Testis (tissue), 3 donors: ENCODE data around the gene SMU1. TPM values are rescaled to one million over a fixed set of nuclear protein-coding genes. Genes with fewer than 3 reads are reported as not detected.
A peak's percentile ranks its signal among the peaks of the same experiment; 100 is the strongest.

ENCODE experiments used
- DNase-seq: peaks from one replicate; pipeline ENCODE4 v3.0.0-alpha.2; 2019
- H3K27ac ChIP-seq, 2 donors: fragments of 200-600 bp; sonication (generic); one replicate each; pipeline ENCODE4 v1.5.1; 2019
- H3K27me3 ChIP-seq: fragments of 200-600 bp; sonication (generic); one replicate; pipeline ENCODE4 v1.5.1; 2019
- H3K36me3 ChIP-seq: fragments of 200-600 bp; sonication (generic); one replicate; pipeline ENCODE4 v1.5.1; 2017; ENCODE audit warnings: low read depth; ENCODE audit errors: missing control alignments
- H3K4me1 ChIP-seq: fragments of 200-600 bp; sonication (generic); one replicate; pipeline ENCODE4 v1.5.1; 2019
- H3K4me3 ChIP-seq, 2 donors: fragments of 200-600 bp; sonication (generic); one replicate each; pipeline ENCODE4 v1.5.1; 2017 to 2019
- H3K9me3 ChIP-seq: fragments of 200-600 bp; sonication (generic); one replicate; pipeline ENCODE4 v1.5.1; 2017
- CTCF ChIP-seq, 3 experiments: fragments of 450-650 bp in 2 of 3; fragments of 200-600 bp in 1 of 3; sonication (generic) in 1 of 3; IDR thresholded peaks; one replicate each; pipeline ENCODE4 v1.5.1; 2016 to 2019; ENCODE audit warnings: antibody characterized with exemption in 3 of 3, mild to moderate bottlenecking in 2 of 3, moderate library complexity in 1 of 3
- POLR2A ChIP-seq: fragments of 450-650 bp; IDR thresholded peaks from one replicate; pipeline ENCODE4 v1.6.1; 2017; ENCODE audit warnings: antibody characterized with exemption, mild to moderate bottlenecking, moderate library complexity
- WGBS, 2 donors: methylation state at CpG; one replicate each; pipeline ENCODE4 v1.1.5; 2018; 5-methylcytosine and 5-hydroxymethylcytosine counted together
- intact Hi-C: fragments of 100-400 bp; cut with DNase I; formaldehyde crosslinking; loops from one replicate; pipeline ENCODE4 v1.15.1; 2023; ENCODE audit warnings: low total_unique reads
- polyA plus RNA-seq: library from polyadenylated mRNA; stranded (reverse); fragments of 350-450 nt; fragmentation: Illumina TruSeq; extraction: RNeasy Lipid Tissue Mini Kit (QIAGEN cat#74804); gene quantifications from one replicate; pipeline ENCODE4 v1.2.3, GENCODE V29; 2014; ENCODE audit warnings: low read depth, low replicate concordance; ENCODE audit not compliant: insufficient read depth
- total RNA-seq, 2 donors: library from RNA; depleted of rRNA; stranded (reverse); fragments of >200 nt; gene quantifications; one replicate each; pipeline ENCODE4 v1.2.3, GENCODE V29; 2016

SMU1 gene
- total and polyA plus RNA-seq, 3 donors from 2014 or later, result 16.2 to 17.1 (median 16.3) TPM

- Histone ChIP-seq H3K4me3 (no peak overlapping the region), H3K36me3 (no peaks in the 10 kb centered on the region), H3K27ac (no peak overlapping the region), H3K27me3 (no peaks in the 10 kb centered on the region), H3K9me3 (no peaks in the 10 kb centered on the region), H3K4me1 (peaks cover 11% of the 10 kb centered on the region)
- TF ChIP-seq POLR2A (no peak), CTCF (IDR thresholded peaks at IDR 0.05) (no peak)
- WGBS, 2 donors, result 86 to 89% methylated on average over 5 to 7 of the region's 7 CpGs
- no peak for DNase-seq
- intact Hi-C loops, result no loop called here
Measured at GRCh38 chr9:33104401-33104800, 27.9 kb upstream of the SMU1 start.

GRCh38 chr9:33103501-33104281, 27.2 kb upstream of the SMU1 start:
- DNase-seq, result peak; percentile 9
- no peak for TF ChIP-seq CTCF (IDR thresholded peaks at IDR 0.05)
- no peak for TF ChIP-seq POLR2A
- Histone ChIP-seq H3K4me3 (no peak overlapping the region), H3K27ac (no peak overlapping the region), H3K4me1 (peaks cover 11% of the 10 kb centered on the region), H3K9me3 (no peaks in the 10 kb centered on the region), H3K36me3 (no peaks in the 10 kb centered on the region), H3K27me3 (no peaks in the 10 kb centered on the region)
- WGBS, 2 donors, result 76 to 87% methylated on average over 8 of the region's 8 CpGs
- intact Hi-C loops, result no loop called here

GRCh38 chr9:33102551-33103210, 26.2 kb upstream of the SMU1 start:
- intact Hi-C loops, result no loop called here
- WGBS, 2 donors, result 91 to 98% methylated on average over 4 to 13 of the region's 13 CpGs
- peak; percentile 11 for DNase-seq
- Histone ChIP-seq H3K36me3 (no peaks in the 10 kb centered on the region), H3K9me3 (no peaks in the 10 kb centered on the region), H3K4me1 (peaks cover 10% of the 10 kb centered on the region), H3K4me3 (no peak overlapping the region), H3K27ac (no peak overlapping the region), H3K27me3 (no peaks in the 10 kb centered on the region)
- TF ChIP-seq CTCF (IDR thresholded peaks at IDR 0.05) (no peak), POLR2A (no peak)

GRCh38 chr9:33101104-33101951, 24.9 kb upstream of the SMU1 start:
- Histone ChIP-seq H3K4me3 (no peak overlapping the region), H3K9me3 (no peaks in the 10 kb centered on the region), H3K4me1 (no peaks in the 10 kb centered on the region), H3K27me3 (no peaks in the 10 kb centered on the region), H3K27ac (no peak overlapping the region), H3K36me3 (no peaks in the 10 kb centered on the region)
- 78% methylated on average over 5 to 10 of the region's 10 CpGs for WGBS, 2 donors
- intact Hi-C loops, result no loop called here
- no peak for TF ChIP-seq POLR2A
- TF ChIP-seq CTCF (IDR thresholded peaks at IDR 0.05), result no peak
- peak; percentile 54 for DNase-seq
